H1 (cell line): ENCODE measurements around the gene TMEM121B. TPM values are rescaled to one million over a fixed set of nuclear protein-coding genes. Genes with fewer than 3 reads are reported as not detected.

Experiments used
- CTCF ChIA-PET: fragments of 300-600 bp; sonication (Branson Sonifier 250); formaldehyde crosslinking; loops from one replicate; lab custom pipeline; 2021; ENCODE audit not compliant: partially characterized antibody; lab: Charles Lee
- POLR2A ChIA-PET: fragments of 300-600 bp; sonication (Branson Sonifier 250); formaldehyde crosslinking; loops from one replicate; lab custom pipeline; 2021; ENCODE audit warnings: inconsistent platforms; ENCODE audit not compliant: partially characterized antibody; lab: Charles Lee
- DNase-seq, 2 experiments: peaks; one replicate each; pipeline versions ENCODE4 v3.0.0 to v3.0.0-alpha.2; 2010 to 2022; ENCODE audit warnings: low spot score in 2 of 2, low read depth in 1 of 2, mixed read lengths in 1 of 2
- FAIRE-seq: peaks from 2 replicates; lab custom pipeline; 2011; peaks lifted over from hg19 to GRCh38; lab: Jason Lieb, UNC
- H2AFZ ChIP-seq: 2 replicates; pipeline ENCODE4 v1.8.1; 2012; ENCODE audit warnings: low read length, inconsistent platforms
- H2AK5ac ChIP-seq: 2 replicates; pipeline ENCODE4 v1.6.1; 2013; ENCODE audit warnings: low read depth, low read length
- H2BK120ac ChIP-seq: replicated peaks from 2 replicates; pipeline ENCODE3; 2013; ENCODE audit warnings: low read depth, low read length, inconsistent platforms
- H2BK12ac ChIP-seq: 2 replicates; pipeline ENCODE4 v1.6.1; 2013; ENCODE audit warnings: low read depth, low read length
- H2BK15ac ChIP-seq: 2 replicates; pipeline ENCODE4 v1.6.1; 2013; ENCODE audit warnings: low read length
- H2BK20ac ChIP-seq: 2 replicates; pipeline ENCODE4 v1.6.1; 2013; ENCODE audit warnings: low read length
- H2BK5ac ChIP-seq: 2 replicates; pipeline ENCODE4 v1.6.1; 2013; ENCODE audit warnings: low read depth, low read length
- H3K14ac ChIP-seq: 2 replicates; pipeline ENCODE4 v1.6.1; 2013; ENCODE audit warnings: inconsistent platforms; ENCODE audit not compliant: insufficient read length
- H3K18ac ChIP-seq: 2 replicates; pipeline ENCODE4 v1.6.1; 2013; ENCODE audit warnings: low read length; ENCODE audit errors: extremely low read depth
- H3K23ac ChIP-seq: 2 replicates; pipeline ENCODE4 v1.6.1; 2013; ENCODE audit warnings: inconsistent platforms; ENCODE audit not compliant: insufficient read length
- H3K23me2 ChIP-seq: 2 replicates; pipeline ENCODE4 v1.6.1; 2013; ENCODE audit warnings: low read depth, low read length
- H3K27ac ChIP-seq: 2 replicates; pipeline ENCODE4 v1.6.1; 2011; ENCODE audit warnings: low read depth, low read length, inconsistent platforms
- H3K27me3 ChIP-seq, 4 experiments: replicated peaks in 1 of 4; 1 replicate in 1 of 4; 2 replicates in 3 of 4; pipeline versions ENCODE4 v1.6.1 to v1.8.1; 2011 to 2013; ENCODE audit warnings: low read length in 3 of 4, mild to moderate bottlenecking in 3 of 4, inconsistent platforms in 2 of 4, mixed read lengths in 2 of 4, moderate library complexity in 1 of 4; ENCODE audit not compliant: control insufficient read depth in 3 of 4, insufficient read depth in 3 of 4; ENCODE audit errors: extremely low read depth in 1 of 4
- H3K36me3 ChIP-seq, 4 experiments: 2 replicates each; pipeline versions ENCODE4 v1.6.1 to v1.8.1; 2011 to 2013; ENCODE audit warnings: mild to moderate bottlenecking in 4 of 4, low read length in 3 of 4, moderate library complexity in 2 of 4, control low read depth in 1 of 4, inconsistent platforms in 1 of 4; ENCODE audit not compliant: insufficient read depth in 4 of 4, control insufficient read depth in 2 of 4
- H3K4ac ChIP-seq: replicated peaks from 2 replicates; pipeline ENCODE3; 2013; ENCODE audit warnings: low read length, low read depth, mixed read lengths, inconsistent platforms; ENCODE audit not compliant: insufficient read length
- H3K4me1 ChIP-seq, 4 experiments: replicated peaks in 1 of 4; 1 replicate in 1 of 4; 2 replicates in 3 of 4; pipeline versions ENCODE4 v1.6.1 to v1.8.1; 2011 to 2013; ENCODE audit warnings: low read length in 3 of 4, inconsistent platforms in 2 of 4, mixed read lengths in 1 of 4; ENCODE audit not compliant: insufficient read depth in 4 of 4, control insufficient read depth in 3 of 4
- H3K4me2 ChIP-seq, 2 experiments: 2 replicates each; pipeline versions ENCODE4 v1.6.1 to v1.8.1; 2011 to 2013; ENCODE audit warnings: low read depth in 2 of 2, low read length in 2 of 2, control low read depth in 1 of 2, inconsistent platforms in 1 of 2, mild to moderate bottlenecking in 1 of 2; ENCODE audit not compliant: insufficient read depth in 1 of 2
- H3K4me3 ChIP-seq, 4 experiments: fragments of 200-600, 300-600 bp in 1 of 4; sonication (generic), shearing (Covaris generic), sonication (Bioruptor Twin) in 1 of 4; 2 replicates each; pipeline versions ENCODE4 v1.5.1 to v1.8.1; 2011 to 2016; ENCODE audit warnings: low read length in 4 of 4, low read depth in 3 of 4, control low read depth in 2 of 4, inconsistent platforms in 2 of 4, mild to moderate bottlenecking in 2 of 4, mixed read lengths in 1 of 4, moderate library complexity in 1 of 4; ENCODE audit not compliant: insufficient read depth in 2 of 4; ENCODE audit errors: extremely low read depth in 1 of 4
- H3K56ac ChIP-seq: replicated peaks from 2 replicates; pipeline ENCODE3; 2013; ENCODE audit warnings: low read depth, mild to moderate bottlenecking, mixed read lengths, low read length, inconsistent platforms; ENCODE audit not compliant: insufficient read length
- H3K79me1 ChIP-seq: 2 replicates; pipeline ENCODE4 v1.6.1; 2013; ENCODE audit warnings: low read depth, low read length, control low read depth
- H3K79me2 ChIP-seq, 2 experiments: 2 replicates each; pipeline versions ENCODE4 v1.6.1 to v1.8.1; 2012 to 2013; ENCODE audit warnings: low read length in 2 of 2, mild to moderate bottlenecking in 2 of 2, inconsistent platforms in 1 of 2; ENCODE audit not compliant: insufficient read depth in 2 of 2, control insufficient read depth in 1 of 2
- H3K9ac ChIP-seq, 4 experiments: replicated peaks in 1 of 4; 1 replicate in 1 of 4; 2 replicates in 3 of 4; pipeline versions ENCODE4 v1.6.1 to v1.8.1; 2011 to 2013; ENCODE audit warnings: low read depth in 3 of 4, low read length in 3 of 4, control low read depth in 2 of 4, mild to moderate bottlenecking in 2 of 4, moderate library complexity in 2 of 4, inconsistent platforms in 1 of 4; ENCODE audit errors: extremely low read depth in 1 of 4
- H3K9me3 ChIP-seq, 2 experiments: 2 replicates each; pipeline versions ENCODE4 v1.6.1 to v1.8.1; 2012 to 2013; ENCODE audit warnings: mild to moderate bottlenecking in 2 of 2, moderate library complexity in 2 of 2, control low read depth in 1 of 2, inconsistent platforms in 1 of 2, low read depth in 1 of 2, low read length in 1 of 2, mixed read lengths in 1 of 2; ENCODE audit not compliant: insufficient read depth in 2 of 2
- H4K20me1 ChIP-seq, 2 experiments: replicated peaks in 1 of 2; 2 replicates each; pipeline versions ENCODE3 to v1.8.1; 2011 to 2013; ENCODE audit warnings: inconsistent platforms in 2 of 2, low read length in 2 of 2, mild to moderate bottlenecking in 1 of 2; ENCODE audit not compliant: insufficient read depth in 2 of 2, control insufficient read depth in 1 of 2
- H4K5ac ChIP-seq: 2 replicates; pipeline ENCODE4 v1.6.1; 2013; ENCODE audit warnings: low read length, low read depth, mixed read lengths, inconsistent platforms; ENCODE audit not compliant: insufficient read length
- H4K8ac ChIP-seq: 2 replicates; pipeline ENCODE4 v1.8.0; 2013; ENCODE audit warnings: mild to moderate bottlenecking, moderate library complexity, low read length, inconsistent platforms; ENCODE audit not compliant: insufficient read depth; ENCODE audit errors: extremely low read depth
- H4K91ac ChIP-seq: replicated peaks from 2 replicates; pipeline ENCODE3; 2013; ENCODE audit warnings: low read length, mixed read lengths, inconsistent platforms; ENCODE audit not compliant: insufficient read length
- EGR1 ChIP-seq: IDR thresholded peaks from 2 replicates; pipeline ENCODE4 v1.6.1; 2011; ENCODE audit warnings: low read depth, low read length, borderline replicate concordance
- EP300 ChIP-seq, 2 experiments: IDR thresholded peaks; 1 replicate in 1 of 2; 2 replicates in 1 of 2; pipeline ENCODE4 v1.6.1; 2011 to 2012; ENCODE audit warnings: low read depth in 2 of 2, low read length in 2 of 2, mild to moderate bottlenecking in 2 of 2, borderline replicate concordance in 1 of 2, inconsistent platforms in 1 of 2, moderate library complexity in 1 of 2
- HDAC2 ChIP-seq, 2 experiments: fragments of 300-600 bp in 1 of 2; sonication (generic) in 1 of 2; IDR thresholded peaks; 2 replicates each; pipeline ENCODE4 v1.6.1; 2011 to 2012; ENCODE audit warnings: low read depth in 2 of 2, low read length in 2 of 2, mild to moderate bottlenecking in 2 of 2, moderate library complexity in 2 of 2, borderline replicate concordance in 1 of 2, inconsistent platforms in 1 of 2
- KDM1A ChIP-seq: fragments of 200-600, 300-600 bp; sonication (generic); IDR thresholded peaks from 2 replicates; pipeline ENCODE4 v1.7.1; 2016; ENCODE audit warnings: mild to moderate bottlenecking, low read length, borderline replicate concordance
- PHF8 ChIP-seq: fragments of 200-600 bp; sonication (generic); conservative IDR thresholded peaks from 2 replicates; pipeline ENCODE4 v1.7.1; 2012; ENCODE audit warnings: low read depth, mild to moderate bottlenecking, inconsistent platforms, low read length, moderate library complexity
- POU5F1 ChIP-seq: IDR thresholded peaks from 2 replicates; pipeline ENCODE4 v1.6.1; 2011; ENCODE audit warnings: low read depth, mild to moderate bottlenecking, low read length, moderate library complexity
- RFX5 ChIP-seq: IDR thresholded peaks from 2 replicates; pipeline ENCODE4 v1.6.1; 2011; ENCODE audit warnings: low read depth, low read length, improper control_type of control experiment, borderline replicate concordance
- WGBS, 2 experiments: shearing (Covaris generic) in 1 of 2; methylation state at CpG; one replicate each; pipeline versions ENCODE4 v1.1.6 to v1.1.7; 2013 to 2015; ENCODE audit warnings: low lambda C conversion rate in 2 of 2, mixed read lengths in 2 of 2, inconsistent platforms in 1 of 2, low coverage in 1 of 2, missing lambda C conversion rate in 1 of 2; ENCODE audit not compliant: insufficient replicate concordance in 2 of 2, insufficient coverage in 1 of 2, insufficient read length in 1 of 2; ENCODE audit errors: extremely low coverage in 1 of 2, missing lambda C conversion rate in 1 of 2; 5-methylcytosine and 5-hydroxymethylcytosine counted together
- polyA plus RNA-seq, 7 experiments: library from polyadenylated mRNA; depleted of rRNA in 3 of 7; stranded (reverse) in 5 of 7; unstranded in 2 of 7; fragments of >200 nt in 5 of 7; fragments of 200-250 nt in 2 of 7; gene quantifications; 1 replicate in 5 of 7; 2 replicates in 1 of 7; 4 replicates in 1 of 7; pipeline versions ENCODE4 v1.2.1 to v1.2.3, GENCODE V29; 2011 to 2013; ENCODE audit warnings: missing spikeins in 2 of 7, mixed read lengths in 2 of 7
- total RNA-seq: library from RNA; stranded (reverse); fragmentation: NEBNext Ultra II Directional; extraction: Animal tissue kit (Norgen Biotek cat#: 25700); gene quantifications from 2 replicates; pipeline ENCODE4 v1.2.1, GENCODE V29; 2021

Gene TMEM121B
- total and polyA plus RNA-seq, 2 of the 8 experiments (the other 6 are each of a cell fraction or from before 2014, with no cell fraction given), result 4.3 to 6.9 TPM

GRCh38 chr22:17098379-17098819 is 22.8 kb downstream of the TMEM121B start:
- Histone ChIP-seq H3K18ac (no peak overlapping the region), H3K27ac (no peak overlapping the region), H3K56ac (no peak overlapping the region), H3K4ac (no peak overlapping the region), H3K4me2 (no peak overlapping the region), H2BK20ac (no peak overlapping the region), H2AFZ (no peak overlapping the region), H2BK120ac (no peak overlapping the region), H3K27me3 (no peaks in the 10 kb centered on the region), H2BK15ac (no peak overlapping the region), H2AK5ac (no peak overlapping the region), H3K36me3 (peaks cover 0 to 2% (median 0%) of the 10 kb centered on the region in 4 experiments; a peak in 2 of 8 replicates), H3K4me1 (no peaks in the 10 kb centered on the region), H3K23ac (no peak overlapping the region), H3K79me2 (no peaks in the 10 kb centered on the region), H2BK5ac (no peak overlapping the region), H4K8ac (no peak overlapping the region; the same call in 1 of the 2 replicates), H3K4me3 (no peak overlapping the region), H4K91ac (no peak overlapping the region), H3K9ac (no peak overlapping the region), H3K14ac (no peak overlapping the region), H4K5ac (no peak overlapping the region), H3K79me1 (peaks cover 4% of the 10 kb centered on the region; the same call in 1 of the 2 replicates), H2BK12ac (no peak overlapping the region), H3K23me2 (no peaks in the 10 kb centered on the region), H3K9me3 (no peaks in the 10 kb centered on the region), H4K20me1 (peaks cover 0 to 2% of the 10 kb centered on the region in 2 experiments)
- ChIA-PET CTCF (interaction anchor here (0.9 kb wide), 1 partner anchor 431 kb away, joined by 3 read pairs; no protein-coding TSS in a partner anchor), POLR2A (interaction anchor here (0.8 kb wide), 1 partner anchor 11 kb away, joined by 4 read pairs; no protein-coding TSS in a partner anchor)
- DNase-seq (no peak), FAIRE-seq (no peak)
- no peak for TF ChIP-seq PHF8
- no peak for TF ChIP-seq RFX5
- TF ChIP-seq HDAC2 (IDR thresholded peaks at IDR 0.05; ENCODE audit: borderline replicate concordance in 1 of 2, low read depth in 2 of 2, low read length in 2 of 2), result no peak
- no peak for TF ChIP-seq POU5F1
- TF ChIP-seq KDM1A, result no peak
- no peak for TF ChIP-seq EGR1
- no peak for TF ChIP-seq EP300 (IDR thresholded peaks at IDR 0.05; ENCODE audit: borderline replicate concordance in 1 of 2, low read depth in 2 of 2, low read length in 2 of 2)
- 88% methylated on average over 7 of the region's 7 CpGs; no CpG with 5 or more reads in 1 of the 2 experiments for WGBS, 2 experiments
